SK-N-SH (cell line): ENCODE data around the gene FAM78B.

ENCODE experiments used
- CTCF ChIP-seq: fragments of 200-600 bp; sonication (generic); IDR thresholded peaks from 2 replicates; pipeline ENCODE4 v1.6.1; 2017; ENCODE audit warnings: antibody characterized with exemption, mild to moderate bottlenecking, moderate library complexity
- EP300 ChIP-seq, 2 experiments: IDR thresholded peaks; 2 replicates each; pipeline versions ENCODE4 v1.4.0 to v1.6.1; 2012; ENCODE audit warnings: borderline replicate concordance in 1 of 2, low read depth in 1 of 2, low read length in 1 of 2
- SIN3A ChIP-seq: IDR thresholded peaks from 2 replicates; pipeline ENCODE4 v1.6.1; 2012; ENCODE audit warnings: low read depth, mild to moderate bottlenecking, low read length, moderate library complexity, borderline replicate concordance

- TF ChIP-seq SIN3A (no peak), CTCF (no peak), EP300 (IDR thresholded peaks at IDR 0.05; ENCODE audit: borderline replicate concordance in 1 of 2, low read depth in 1 of 2, low read length in 1 of 2) (no peak)
Observed at GRCh38 chr1:166083887-166084286, 82.9 kb downstream of the FAM78B start.
